ENCODE results near the gene ZCCHC24.

Gene ZCCHC24

GRCh38 chr10:79445977-79446757 is 743 bp upstream of the ZCCHC24 start:
- DNase-seq (ENCODE audit: low spot score) = no peak

DNA sequence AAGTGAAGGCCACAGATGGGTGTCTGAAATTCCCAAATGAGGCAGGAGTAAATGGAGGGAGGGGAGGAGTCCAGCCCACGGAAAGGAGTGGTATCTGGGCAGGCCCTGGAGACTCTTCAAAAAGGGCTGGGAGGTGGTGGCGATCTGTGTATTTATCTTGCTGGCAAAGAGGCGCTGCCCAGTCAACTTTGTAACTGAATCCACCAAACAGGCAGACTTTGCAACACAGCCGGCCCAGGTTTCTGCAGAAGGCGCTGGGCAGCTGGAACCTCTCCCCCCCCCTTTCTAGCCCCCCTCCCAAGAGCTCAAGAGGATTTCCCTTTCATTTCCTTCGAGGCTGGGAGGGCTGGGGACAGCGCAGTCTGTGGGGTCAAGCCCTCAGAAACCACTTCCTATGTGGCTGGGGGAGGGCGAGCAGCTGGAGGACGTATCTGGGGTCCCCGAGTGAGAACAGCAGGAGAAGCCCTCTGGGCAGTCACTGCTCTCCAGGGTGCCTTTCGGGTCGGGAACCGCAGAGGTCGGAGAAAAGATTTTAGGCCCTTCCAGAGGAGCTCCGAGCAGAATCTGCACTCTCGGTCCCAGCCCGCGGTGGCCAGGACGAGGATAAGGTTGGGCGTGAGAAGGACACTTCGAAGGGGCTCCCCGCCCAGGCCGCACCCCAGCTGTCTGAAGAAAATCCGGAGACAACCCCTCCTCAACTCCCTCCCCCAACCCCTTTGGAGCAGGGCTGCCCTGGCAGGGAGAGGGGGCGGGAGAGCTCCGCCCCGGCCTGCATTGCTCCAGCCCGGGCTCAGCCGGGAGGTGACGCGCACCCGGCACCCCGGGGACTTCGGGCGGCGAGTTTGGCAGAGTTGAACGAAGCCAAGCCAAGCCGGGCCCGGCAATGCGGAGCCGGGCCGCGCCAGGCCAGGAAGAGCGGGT is 965 bp downstream of the ZCCHC24 start:
- peak; percentile 68 for DNase-seq (ENCODE audit: low spot score)

DNA sequence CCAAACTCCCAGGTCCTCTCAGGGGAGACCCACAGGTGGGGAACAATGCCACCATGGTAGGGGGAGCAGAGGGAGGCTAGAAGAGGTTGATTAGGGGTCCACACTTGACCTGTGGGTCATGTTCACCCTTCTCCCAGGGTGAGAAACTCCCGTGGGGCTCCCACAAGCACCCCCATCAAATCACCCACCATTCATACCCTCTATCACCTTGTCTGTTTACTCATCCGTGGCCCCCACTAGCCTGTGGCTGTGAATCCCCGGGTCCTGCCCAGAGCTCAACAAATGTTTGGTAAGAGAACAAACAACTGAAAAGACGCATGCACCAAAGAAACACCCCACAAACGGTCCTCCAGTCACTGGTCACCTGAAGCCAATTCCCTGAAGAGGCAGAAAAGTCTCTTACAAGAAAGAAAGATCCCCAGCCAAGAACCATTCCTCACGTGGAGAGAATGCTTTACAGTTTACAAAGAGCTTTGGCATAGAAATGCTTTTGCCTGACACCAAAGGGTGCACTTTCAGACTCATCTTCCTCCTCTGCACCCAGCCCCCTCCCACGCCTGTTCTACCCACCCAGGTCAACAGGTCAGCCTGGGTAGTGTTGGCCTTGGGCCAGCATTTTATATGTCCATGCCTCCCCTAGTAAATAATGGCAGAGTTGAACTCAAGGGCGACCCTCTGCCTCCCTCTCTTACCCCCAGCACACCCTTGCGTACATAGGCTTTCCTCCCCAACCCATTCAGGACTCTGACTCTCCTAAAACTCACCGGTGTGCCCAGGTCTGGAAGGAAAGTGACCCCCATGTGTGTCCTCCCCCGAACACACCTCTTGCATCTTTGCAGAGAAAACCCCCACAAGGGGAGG is 1.9 kb downstream of the ZCCHC24 start:
- DNase-seq (ENCODE audit: low spot score) = no peak

- DNase-seq (ENCODE audit: low spot score) = no peak
Observed at GRCh38 chr10:79442171-79443040, 3.0 kb downstream of the ZCCHC24 start.

GRCh38 chr10:79441433-79441832 is 4.0 kb downstream of the ZCCHC24 start:
- no peak for DNase-seq (ENCODE audit: low spot score)

DNA sequence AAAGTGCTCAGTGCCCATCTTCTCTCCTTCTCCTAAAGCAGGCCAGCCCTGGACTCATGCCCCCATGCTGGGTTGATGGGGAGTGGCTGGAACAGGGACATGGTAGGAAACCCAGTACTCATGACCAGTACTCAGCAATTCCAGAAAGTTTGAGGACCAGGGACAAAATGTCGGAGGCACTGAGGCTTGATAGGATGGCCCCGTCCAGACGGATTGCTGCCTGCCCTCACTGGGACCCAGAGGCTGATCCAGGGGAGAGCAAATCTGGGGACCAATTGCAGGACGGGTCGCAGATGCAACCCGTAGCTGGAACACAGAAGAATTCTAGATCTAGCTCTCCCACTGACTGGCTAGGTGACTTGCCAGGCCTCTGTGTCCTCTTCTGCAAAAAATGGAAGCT is 5.1 kb downstream of the ZCCHC24 start:
- no peak for DNase-seq (ENCODE audit: low spot score)

DNA sequence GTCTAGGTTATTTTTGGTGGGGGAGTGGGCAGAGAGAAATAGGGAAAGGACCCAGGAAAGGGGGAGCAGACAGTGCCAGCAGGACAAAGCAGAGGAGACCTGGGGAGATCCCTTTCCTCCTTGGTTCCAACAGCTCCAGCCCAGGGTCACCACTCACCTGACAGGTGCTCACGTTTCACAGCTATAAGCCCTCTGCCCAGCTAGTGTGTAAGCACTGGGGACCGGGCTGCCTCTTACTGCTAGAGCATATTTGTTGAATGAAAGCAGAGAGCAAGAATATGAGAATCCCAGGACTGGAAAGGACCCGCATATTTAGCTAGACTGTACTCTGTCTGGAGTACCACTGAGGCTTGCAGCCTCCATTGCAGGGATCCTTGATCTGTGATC is 6.7 kb downstream of the ZCCHC24 start:
- DNase-seq (ENCODE audit: low spot score) = no peak

DNA sequence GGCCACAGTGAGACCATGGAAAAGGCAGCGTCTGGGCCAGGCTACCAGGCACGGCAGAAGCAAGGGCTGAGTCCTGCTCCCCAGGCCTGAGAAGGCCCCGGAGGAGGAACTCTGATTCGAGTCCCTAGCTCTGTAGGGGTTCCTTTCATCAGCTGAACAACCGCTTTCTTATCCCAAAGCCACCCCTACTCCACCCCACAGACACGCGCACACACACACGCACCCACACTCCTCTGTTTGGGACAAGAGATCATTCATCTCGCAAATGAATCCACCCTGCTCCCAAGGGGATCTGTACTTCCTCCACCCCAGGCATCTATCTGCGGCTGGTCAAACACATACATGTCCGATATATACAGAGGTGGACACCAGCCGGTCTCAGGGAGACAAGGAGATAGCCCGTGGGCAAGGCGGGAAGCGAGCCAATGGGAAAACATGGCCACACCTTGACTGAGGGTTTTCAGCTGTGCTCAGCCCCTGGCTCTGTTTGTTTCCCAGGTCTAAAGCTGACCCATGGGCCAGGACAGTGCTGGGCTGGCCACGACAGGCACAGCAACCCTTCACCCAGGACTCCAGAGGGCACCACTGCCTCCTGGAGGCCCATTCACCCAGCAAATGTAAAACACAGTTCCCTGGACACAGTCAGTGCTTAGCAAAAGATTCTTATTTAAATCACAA is 7.3 kb downstream of the ZCCHC24 start:
- no peak for DNase-seq (ENCODE audit: low spot score)

DNA sequence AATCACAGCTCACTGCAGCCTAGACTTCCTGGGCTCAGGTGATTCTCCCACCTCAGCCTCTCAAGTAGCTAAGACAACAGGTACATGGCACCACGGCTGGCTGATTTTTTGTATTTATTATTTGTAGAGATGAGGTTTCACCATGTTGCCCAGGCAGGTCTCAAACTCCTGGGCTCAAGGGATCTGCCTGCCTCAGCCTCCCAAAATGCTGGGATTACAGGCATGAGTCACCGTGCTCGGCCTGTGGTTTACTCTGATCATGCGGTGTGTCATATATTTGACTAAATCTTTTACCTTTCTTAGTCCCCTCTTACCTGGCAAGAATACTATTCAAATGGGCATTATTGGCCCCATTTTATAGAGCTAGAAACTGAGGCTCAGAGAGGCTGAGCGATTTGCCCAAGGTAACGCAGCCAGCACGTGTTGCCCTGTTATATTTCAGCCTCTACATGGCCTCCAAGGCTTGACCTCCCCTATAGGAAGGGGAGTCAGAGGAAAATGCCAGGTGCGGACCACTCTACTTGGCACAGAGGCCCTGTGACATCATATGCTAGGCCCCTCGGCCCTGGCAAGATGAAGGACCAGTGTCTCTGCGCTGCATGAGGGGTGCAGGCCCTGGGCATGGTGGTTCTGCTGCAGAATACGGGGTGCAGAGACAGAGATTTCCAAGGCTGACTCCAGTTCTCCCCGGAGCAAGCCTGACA is 8.2 kb downstream of the ZCCHC24 start:
- no peak for DNase-seq (ENCODE audit: low spot score)

- DNase-seq (ENCODE audit: low spot score) = no peak
Observed at GRCh38 chr10:79436850-79437103, 8.6 kb downstream of the ZCCHC24 start.

DNA sequence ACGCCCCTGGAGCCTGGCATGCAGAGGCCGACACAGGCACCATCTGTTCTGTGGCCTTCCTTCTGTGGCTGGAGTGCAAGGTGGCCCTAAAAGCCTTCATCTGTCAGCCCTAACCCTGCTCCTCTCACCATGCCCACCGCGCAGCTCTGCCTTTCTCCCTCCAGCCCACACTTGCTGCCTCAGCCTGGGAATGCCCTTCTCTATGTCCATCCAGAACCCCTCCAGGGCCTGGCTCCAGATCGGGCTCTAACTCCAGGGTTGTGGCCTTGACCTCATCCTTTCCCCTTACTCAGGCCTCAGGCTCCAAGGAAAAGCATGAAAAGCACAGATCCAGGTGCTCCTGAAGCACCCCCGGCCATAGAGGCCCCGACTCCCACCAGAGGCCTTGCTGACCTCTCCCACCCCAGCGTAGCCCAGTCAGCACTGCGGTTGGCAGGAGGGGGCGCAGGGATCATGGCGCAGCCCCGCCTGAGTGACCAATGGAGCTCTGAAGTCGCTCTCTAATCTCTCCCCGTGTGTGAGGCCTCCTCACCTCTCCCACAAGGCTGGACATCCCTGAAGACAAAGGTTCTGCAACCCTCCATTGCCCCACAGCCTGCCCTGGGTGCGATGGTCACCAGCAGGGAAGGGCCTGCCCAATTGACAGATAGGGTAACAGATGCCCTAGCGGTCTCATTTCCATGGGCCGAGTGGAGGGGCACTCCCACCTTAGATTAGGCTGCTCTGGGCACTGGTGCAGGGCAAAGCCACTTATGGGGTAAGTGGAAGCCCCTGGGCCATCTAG is 9.2 kb downstream of the ZCCHC24 start:
- DNase-seq (ENCODE audit: low spot score) = no peak

DNA sequence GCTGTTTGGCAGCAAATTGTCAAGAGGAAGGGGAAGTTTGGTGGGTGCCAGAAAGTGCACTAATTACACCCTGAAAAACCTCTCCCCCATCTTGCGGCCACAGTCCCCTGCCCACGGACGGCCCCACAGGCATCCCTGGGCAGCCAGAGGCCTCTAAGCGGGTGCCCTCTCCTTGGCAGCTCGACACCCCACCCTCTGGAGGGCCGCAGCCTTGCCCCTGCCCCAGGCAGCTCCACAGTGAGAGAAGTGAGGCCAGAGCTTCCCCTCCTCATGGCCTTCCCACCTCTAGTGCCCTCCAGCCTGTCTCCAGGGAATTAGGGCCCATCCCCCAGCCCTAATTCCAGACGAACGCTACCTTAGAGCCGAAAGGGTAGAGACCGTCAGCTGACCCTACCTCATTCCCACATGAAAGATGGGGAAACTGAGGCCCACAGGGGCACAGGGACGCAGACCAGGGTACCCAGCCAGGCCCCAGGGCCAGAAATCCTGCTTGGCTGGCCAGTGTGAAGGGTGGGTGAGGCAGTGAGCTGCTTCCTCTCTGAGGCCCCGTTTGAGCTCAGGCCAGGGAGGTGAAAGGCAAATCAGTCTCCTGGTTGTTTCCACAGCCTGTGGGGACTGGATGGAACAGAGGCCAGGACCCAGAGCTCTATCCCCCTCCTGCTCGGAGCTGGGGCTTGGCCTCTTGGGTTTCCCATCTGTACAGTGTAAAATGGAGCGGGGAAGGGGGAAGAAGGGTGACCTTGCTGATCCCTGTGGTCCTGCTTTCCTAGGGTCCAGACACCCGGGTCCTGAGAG is 10.0 kb downstream of the ZCCHC24 start:
- no peak for DNase-seq (ENCODE audit: low spot score)

DNA sequence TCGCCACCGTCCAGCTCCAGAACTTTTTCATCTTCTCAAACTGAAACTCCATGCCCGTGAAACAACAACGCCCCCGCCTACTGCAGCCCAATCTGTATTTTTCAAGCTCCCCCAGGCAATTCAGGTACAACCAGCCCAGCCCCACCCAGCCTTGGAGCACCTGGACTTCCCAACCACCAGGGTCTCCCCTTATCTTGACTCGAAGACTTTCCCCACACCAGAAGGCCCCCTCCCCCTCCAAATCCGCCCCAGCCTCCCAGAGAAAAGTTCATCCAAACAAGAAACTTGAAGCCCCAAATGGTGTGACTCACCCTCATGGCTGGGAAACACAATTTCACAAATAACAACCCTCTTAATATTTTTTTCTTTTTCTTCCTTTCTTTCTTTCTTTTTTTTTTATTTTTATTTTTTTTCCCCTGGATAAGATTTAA is 10.6 kb downstream of the ZCCHC24 start:
- peak; percentile 67 for DNase-seq (ENCODE audit: low spot score)

DNA sequence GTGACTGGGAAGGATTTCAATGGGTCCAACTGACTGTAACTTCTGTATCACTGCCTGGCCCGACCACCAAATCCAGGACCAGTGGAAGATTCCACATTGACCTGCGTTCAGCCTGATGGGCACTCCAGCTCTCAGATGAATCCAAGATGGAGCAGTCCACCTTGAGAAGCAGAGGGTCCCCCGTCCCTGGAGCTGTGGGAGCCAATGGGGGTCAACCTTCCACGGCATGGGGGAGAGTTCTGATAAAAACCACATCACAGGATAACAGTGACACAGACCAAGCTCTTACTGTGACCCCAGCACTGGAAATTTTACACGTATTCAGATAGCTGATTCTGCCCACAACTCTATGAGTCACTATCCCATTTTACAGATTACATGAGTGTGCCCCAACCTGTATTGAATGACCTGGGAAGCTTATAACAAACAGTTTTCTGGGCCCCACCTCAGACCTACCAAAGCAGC is 11.2 kb downstream of the ZCCHC24 start:
- no peak for DNase-seq (ENCODE audit: low spot score)

DNA sequence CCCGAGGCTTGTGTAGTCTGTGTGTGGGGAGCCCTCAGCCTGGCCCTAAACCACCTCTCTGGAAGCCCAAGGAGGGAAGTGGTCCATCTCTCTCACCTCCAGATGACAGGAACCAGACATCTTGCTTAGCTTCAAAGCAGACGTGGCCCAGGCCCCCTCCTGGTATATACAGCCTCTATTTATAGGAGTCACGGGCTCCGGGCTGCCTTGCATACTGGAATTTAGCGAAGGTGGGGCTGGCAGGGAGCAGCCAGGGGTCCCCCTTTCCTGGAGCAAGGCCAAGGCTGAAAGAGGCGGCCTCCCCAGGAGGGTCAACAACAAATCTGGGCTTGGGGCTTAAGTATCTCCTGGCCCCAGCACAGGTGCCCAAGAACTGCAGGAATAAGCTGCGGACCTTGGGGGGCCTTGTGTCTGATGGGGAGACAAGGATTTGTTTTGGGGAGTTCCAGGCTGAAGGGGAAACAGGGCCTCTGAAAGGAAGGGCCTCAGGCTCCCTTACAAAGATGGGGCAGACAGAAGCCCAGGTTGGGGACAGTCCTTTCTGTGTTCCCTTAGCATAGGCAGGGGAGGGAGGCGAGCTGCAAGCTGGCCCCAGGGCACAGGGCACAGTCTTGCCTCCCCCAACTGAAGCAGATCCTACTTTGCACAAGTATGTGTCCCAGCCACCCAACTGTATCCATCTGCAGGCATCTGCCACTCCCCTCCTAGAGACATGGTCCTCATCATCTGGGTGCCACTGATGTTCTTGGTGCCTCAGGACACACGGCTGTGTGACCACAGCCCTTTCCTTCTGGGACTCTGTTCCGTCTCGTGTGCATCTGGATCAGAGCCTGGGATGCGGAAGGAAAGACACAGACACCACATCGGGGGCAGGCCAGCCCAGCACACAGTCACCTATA is 11.9 kb downstream of the ZCCHC24 start:
- DNase-seq (ENCODE audit: low spot score) = no peak

DNA sequence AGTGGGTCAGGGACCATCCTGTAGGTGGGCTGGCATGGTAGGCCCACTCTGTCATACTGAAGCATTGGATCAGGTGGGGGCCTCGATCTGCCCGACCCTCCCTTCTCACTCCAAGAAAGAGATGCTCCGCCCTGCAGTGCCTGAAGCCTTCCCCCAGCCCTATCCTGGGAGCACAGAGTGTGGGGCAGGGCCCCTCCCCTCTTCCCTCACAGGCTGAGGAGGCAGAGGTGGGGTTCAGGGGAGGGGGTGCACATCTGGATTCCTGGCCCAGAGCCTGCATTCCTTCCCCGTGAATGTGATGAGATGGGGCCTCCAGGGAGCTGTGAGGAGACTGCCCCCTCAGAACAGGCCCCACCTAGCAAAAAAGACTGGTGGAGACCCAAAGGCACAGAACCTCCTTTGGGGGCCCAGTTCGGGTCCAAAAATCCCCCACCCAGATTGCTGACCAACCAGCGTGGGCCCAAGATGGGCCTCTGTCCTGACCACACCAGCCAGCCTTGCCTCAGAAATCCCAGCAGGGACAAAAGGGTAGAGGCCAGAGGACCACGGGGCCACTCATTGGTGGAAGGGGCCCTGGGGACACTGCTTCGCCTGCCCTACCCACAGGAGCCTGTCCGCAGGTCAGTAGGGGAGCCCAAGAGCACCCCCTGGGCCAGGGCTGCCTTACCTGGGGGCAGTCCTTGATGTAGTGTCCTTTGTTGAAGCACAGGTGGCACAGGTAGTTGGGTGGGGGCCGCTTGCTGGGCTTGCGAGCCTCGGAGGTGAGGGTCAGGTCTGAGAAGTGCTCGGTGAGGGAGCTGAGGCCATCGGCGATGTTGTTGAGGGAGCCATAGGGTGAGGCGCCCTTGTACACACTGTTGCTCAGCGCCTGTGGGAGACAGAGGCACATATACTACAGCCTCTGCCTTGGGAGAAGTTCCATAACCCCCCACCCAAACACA is 13.3 kb downstream of the ZCCHC24 start:
- DNase-seq (ENCODE audit: low spot score) = no peak

Measured in AG08395 (cell line).